Germinal center (tissue), 1 donor: ENCODE results near the gene NOXO1.
A peak's percentile ranks its signal among the peaks of the same experiment; 100 is the strongest.

Source experiments
- DNase-seq: peaks from one replicate; pipeline ENCODE4 v3.0.0; 2012; ENCODE audit warnings: mixed read lengths, low spot score

The NOXO1 gene

DNA sequence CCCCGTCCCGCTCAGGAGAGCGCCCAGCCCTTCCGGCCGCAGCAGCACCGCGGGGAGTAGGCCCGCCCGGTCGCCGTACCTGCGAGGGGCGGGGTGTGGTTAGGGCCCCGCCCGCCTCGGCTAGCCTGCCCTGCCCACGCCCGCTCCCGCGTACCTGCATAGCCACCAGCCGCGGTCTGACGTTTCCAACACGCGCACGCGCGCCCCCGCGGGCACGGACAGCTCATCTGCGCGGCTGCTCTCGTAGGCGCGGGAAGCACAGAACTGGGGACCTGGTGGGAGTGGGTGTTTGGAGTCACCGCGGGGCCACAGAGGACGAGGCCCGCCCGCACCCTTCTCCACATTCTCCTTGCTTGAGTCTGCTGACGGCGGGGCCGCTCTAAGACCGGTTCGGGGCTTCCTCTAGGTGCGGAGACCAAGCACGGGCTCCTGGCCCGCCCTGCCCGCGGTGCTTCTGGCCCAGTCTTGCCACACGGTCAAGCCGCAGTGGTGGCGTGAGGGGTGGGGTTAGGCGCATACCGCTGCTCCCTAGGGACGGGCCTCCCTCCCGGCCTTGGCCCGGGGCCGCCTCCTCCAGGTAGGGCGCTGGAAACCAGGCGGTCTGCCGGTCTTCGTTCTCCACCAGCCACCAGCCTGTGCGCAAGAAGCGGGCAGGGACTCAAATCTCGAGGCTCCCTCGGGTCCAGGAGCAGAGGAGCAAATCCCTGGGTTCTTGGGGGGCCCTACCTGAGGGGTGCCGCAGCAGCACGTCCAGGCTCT is 1.8 kb downstream of the NOXO1 start:
- no peak for DNase-seq

DNA sequence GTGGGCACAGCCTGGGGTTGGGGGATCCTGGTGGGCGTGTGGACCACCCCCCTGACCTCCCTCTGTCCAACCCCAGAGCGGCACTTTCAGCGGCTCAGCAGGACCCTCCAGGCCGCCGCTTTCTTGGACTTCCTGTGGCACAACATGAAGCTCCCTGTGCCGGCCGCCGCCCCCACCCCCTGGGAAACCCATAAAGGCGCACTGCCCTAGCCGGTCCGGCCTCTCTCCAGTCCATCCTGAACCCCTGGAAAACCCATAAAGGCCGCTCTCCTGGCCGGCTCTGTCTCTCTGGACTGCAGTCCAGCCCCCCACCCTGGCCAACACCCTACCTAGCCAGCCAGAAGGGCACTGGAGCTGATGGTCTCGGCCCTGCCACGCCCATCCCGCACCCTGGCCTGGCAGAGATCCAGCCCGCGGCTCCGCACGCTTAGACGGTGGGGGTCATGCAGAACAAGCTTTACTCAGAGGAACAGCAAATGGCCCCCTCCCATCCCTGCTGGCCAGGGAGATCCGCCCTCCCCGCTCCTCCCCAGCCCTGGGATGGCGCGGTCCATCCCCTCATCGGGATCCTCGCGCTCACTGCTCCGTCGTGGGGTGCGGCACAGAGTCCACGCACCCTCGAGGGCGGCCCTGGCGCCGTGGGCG is 2.7 kb downstream of the NOXO1 start:
- no peak for DNase-seq

DNA sequence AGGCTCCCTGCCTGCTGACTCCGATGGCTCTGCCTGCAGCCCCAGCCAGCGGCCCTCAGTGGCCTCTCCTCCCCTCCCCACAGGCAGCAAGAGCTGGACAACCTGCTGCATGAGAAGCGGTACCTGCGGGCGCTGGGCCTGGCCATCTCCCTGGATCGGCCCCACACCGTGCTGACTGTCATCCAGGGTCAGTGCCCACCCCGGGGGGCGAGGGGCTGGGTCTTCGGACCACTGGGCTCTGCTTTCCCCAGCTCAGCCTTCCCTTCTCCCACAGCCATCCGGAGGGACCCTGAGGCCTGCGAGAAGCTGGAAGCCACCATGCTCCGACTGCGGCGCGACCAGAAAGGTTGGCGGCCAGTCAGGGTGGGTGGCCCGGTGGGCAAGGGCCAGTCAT is 3.4 kb downstream of the NOXO1 start:
- DNase-seq: no peak

DNA sequence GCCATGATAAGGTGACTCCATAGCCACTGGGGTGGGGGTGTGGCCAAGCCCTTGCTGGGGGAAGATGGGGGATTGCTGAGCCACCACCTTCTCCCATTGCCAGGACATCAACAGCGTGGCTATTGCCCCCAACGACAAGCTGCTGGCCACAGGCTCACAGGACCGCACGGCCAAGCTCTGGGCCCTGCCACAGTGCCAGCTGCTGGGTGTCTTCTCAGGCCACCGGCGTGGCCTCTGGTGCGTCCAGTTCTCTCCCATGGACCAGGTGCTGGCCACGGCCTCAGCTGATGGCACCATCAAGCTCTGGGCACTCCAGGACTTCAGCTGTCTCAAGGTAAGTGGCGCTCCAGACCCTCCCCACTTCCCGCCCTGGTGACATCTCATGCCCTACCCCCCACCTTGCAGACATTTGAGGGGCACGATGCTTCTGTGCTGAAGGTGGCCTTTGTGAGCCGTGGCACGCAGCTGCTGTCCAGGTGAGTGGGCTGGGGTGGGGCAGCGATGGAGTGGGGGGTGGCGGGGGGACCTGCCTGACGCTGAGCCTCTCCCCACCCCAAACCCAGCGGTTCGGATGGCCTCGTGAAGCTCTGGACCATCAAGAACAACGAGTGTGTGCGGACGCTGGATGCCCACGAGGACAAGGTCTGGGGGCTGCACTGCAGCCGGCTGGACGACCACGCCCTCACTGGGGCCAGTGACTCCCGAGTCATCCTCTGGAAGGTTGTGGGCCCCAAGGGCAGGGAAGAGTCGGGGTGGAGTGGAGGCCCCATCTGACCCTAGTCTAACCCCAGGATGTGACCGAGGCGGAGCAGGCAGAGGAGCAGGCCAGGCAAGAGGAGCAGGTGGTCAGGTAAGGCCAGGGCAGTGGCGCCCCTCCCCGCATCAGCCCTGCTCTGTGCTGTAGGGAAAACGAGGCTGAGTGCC is 4.1 kb downstream of the NOXO1 start:
- no peak for DNase-seq

DNA sequence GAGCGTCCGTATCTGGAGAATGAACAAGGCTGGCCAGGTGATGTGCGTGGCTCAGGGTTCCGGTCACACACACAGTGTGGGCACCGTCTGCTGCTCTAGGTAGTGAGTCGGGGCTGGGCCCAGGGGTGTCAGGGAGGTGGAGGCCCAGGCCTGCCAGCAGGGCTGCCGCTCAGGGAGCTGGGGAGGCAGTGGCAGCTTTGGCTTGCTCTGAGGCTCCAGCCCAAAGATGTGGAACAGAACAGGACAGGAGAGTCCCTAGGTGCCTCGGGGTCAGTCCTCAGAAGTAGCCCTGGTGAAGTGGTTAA is 5.1 kb downstream of the NOXO1 start:
- DNase-seq: no peak

DNA sequence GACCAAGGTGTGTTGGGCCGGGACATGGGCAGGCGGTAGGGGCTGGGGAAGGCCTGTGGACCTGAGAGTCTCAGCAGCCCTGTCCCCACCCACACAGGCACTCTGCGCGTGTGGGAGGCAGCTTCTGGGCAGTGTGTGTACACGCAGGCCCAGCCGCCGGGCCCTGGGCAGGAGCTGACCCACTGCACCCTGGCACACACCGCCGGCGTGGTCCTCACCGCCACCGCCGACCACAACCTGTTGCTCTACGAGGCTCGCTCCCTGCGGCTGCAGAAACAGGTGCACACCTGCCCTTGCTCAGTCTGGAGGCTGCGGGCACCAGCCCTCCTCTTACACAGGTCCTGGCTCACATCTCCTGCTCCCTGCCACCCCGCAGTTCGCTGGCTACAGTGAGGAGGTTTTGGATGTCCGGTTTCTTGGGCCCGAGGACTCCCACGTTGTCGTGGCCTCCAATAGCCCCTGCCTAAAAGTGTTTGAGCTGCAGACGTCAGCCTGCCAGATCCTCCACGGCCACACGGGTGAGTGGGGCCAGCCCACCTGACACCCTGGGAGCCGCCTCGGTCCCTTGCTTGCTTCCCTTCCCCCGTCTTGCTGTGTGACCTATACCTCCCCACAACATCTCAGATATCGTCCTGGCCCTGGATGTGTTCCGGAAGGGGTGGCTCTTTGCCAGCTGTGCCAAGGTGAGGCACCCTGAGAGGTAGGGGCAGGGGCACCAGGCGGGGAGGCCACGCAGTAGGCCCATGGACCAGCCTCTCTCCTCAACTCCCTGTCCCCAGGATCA is 5.6 kb downstream of the NOXO1 start:
- DNase-seq: no peak

DNA sequence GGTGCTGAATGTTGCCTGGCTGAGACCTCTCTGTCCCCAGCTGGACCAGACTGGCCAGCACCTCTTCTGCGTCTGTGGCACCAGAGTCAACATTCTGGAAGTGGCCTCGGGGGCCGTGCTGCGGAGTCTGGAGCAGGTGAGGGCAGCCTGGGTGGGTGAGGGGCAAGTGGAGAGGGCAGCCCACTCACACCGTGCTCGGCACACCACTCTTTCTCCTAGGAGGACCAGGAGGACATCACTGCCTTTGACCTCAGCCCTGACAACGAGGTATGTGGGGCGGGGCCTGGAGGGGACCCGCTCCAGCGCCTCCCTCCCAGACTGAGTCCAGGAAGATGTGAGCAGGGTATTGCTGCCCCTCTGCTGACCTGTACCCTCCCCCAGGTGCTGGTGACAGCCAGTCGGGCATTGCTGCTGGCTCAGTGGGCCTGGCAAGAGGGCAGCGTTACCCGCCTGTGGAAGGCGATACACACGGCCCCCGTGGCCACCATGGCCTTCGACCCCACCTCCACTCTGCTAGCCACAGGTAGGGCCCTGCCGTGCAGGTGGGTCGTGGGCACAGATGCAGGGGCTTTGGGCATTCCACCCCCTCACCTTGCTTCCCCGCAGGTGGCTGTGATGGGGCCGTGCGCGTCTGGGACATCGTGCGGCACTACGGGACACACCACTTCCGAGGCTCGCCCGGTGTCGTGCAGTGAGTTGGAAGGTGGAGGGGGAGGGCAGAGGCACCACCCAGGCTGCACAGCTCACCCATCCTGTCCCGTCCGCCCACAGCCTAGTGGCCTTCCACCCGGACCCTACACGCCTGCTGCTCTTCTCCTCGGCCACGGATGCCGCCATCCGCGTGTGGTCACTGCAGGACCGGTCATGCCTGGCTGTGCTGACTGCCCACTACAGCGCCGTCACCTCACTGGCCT is 6.9 kb downstream of the NOXO1 start:
- DNase-seq: no peak

DNA sequence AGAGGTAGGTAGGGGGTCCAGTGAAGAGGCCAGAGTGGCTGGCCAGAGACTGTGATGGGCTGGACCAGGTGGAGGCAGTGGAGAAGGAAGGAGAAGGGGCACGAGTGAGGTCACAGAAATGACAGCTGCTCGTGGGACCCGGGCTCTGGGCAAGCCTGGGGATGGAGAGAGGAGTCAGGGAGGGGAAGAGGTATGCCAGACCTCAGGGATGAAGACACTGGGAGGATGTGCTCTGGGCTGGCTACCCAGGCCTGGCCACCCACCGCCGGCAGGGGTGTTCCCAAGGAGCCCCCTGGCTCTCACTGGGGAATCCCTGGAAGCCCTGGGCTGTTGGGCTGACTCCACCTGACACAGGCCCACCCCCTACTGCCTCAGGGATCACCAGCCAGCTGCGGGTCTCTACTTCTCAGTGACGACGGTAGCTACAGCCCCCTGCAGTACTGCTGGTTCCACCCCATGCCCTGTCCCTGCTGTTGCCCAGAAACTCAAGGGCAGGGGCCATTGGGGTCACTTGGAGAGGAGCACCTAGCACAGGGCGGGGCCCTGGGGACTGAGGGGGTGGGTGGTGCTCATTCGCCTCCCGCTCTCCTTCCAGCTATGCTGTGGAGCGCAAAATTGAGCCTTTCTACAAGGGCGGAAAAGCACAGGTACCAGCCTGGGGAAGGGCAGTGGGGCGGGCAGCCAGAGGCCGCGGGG is 7.7 kb downstream of the NOXO1 start:
- no peak for DNase-seq

DNA sequence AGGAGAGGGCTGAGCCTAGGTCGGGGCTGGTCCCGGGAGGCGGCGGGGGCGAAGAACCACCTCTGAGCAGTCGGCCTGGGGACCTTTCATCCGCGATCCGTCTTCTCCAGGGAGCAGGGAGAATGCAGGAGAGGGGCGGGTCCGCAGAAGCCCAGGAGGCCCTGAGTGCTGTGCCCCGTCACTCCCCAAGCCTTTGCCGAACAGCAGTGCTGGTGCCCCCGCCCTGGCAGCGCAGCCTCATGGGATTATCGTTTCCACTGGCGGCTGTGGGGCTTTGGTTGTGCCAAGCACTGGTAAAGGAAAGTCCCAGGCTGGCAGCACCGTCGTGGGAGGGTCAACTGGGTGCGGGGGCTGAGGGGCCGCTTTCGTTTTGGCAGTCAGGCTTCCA is 8.8 kb downstream of the NOXO1 start:
- no peak for DNase-seq

DNA sequence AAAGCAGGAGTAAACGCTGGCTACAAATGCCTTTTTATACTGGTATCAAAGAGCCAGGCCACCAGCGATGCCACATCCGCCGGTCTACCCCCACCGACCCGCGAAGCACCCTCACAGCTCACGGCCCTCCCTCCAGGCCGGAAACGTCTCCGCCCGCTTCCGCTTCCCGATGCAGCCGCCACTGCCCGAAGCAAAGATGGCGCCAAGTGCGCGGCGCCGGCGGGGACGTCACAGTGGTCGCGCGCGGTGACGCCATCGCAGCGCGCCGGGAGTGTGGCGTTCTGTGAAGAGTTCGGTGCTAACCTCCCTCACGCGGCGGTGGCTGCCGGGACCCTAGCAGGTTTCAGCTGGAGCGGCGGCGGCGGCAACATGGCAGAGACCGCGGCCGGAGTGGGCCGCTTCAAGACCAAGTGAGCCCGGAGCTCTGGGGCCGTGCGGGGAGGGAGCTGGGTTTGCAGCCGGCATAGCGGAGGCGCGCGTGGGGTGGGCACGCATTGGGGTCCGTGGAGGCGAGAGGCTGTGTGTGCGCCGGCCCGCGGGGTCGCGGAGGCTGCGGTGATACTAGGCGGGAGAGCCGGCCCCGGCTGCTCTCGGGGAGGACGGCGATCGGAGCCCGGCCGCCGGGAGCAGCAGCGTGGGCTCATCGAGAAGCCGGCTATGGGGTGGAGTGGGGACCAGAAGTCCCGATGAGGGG is 9.3 kb downstream of the NOXO1 start, which contains the start of gene TBL3:
TBL3 (plus strand) TSS at position 258 of the 694 bp plus-strand sequence; CDS start at position 370, 112 bp downstream.
- DNase-seq: peak; percentile 93

DNA sequence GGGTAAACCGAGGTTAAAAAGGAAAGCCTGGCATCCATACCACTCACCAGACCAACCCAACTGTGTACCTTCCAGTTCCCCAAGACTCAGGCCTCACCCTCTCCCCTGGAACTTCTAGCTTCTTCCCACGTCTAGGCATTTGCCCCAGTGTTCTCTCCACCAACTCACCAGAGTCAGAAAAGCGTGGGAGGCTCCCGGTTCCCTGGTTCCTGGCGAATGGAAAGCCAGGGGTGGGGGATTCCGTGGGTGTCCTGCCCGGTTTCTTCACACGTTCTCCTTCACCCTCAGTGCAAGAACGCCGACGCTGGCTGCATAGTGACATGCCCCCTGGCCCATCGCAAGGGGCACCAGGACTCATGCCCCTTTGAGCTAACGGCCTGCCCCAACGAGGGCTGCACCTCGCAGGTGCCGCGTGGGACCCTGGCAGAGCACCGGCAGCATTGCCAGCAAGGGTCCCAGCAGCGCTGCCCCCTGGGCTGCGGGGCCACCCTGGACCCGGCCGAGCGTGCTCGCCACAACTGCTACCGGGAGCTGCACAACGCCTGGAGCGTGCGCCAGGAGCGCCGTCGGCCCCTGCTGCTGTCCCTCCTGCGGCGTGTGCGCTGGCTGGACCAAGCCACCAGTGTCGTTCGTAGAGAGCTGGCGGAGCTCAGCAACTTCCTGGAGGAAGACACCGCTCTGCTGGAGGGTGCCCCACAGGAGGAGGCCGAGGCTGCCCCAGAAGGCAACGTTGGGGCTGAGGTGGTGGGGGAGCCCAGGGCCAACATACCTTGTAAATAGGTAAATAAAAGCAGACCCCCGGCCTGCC is 12.9 kb downstream of the NOXO1 start:
- no peak for DNase-seq

DNA sequence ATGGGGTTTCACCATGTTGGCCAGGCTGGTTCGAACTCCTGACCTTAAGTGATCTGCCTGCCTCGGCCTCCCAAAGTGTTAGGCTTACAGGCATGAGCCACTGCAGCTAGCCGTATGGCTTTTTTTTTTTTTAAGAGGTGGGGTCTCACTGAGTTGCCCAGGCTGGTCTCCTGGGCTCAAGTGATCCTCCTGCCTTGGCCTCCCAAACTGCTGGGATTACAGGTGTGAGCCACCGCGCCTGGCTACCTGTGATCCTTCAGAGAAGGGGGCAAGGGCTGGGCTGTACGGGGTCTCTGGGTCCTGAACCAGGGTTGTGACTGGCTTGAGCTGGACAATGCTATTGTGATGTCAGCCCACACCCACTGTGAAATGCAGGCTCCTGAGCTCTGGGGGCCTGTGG is 14.8 kb downstream of the NOXO1 start, which contains the start of gene RNF151:
RNF151 (plus strand) TSS at position 397 of the 400 bp plus-strand sequence. CDS start 26 bp downstream, outside the sequence.
- DNase-seq: no peak

DNA sequence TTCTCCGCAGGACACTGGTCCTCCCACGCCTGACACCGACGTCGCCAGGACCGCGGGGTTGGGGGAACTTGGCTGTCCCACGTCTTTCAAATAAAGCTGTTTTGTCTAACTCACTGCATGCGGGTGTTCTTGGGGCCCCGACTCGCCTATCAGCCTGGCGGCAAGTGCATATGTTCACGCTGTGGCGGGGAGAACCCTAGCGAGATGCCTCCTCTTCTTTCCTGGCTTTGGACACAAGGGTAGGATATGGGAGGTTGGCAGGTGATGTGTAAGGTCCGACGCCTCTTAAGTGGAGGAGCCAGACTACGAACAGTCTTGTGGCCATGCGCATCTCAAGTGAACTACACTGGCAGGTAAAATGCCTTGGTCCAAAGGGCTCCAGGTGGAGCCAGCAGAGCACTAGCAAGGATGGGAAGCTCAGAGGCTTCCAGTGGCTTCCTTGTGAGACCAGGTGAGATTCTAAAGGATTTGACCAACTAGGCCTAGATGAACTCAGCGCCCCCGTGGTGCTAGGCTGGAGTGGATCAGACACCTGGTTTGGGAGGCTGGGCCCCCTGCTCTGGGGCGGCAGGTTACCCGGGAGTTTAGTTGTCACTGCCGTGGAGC is 15.8 kb downstream of the NOXO1 start:
- no peak for DNase-seq

DNA sequence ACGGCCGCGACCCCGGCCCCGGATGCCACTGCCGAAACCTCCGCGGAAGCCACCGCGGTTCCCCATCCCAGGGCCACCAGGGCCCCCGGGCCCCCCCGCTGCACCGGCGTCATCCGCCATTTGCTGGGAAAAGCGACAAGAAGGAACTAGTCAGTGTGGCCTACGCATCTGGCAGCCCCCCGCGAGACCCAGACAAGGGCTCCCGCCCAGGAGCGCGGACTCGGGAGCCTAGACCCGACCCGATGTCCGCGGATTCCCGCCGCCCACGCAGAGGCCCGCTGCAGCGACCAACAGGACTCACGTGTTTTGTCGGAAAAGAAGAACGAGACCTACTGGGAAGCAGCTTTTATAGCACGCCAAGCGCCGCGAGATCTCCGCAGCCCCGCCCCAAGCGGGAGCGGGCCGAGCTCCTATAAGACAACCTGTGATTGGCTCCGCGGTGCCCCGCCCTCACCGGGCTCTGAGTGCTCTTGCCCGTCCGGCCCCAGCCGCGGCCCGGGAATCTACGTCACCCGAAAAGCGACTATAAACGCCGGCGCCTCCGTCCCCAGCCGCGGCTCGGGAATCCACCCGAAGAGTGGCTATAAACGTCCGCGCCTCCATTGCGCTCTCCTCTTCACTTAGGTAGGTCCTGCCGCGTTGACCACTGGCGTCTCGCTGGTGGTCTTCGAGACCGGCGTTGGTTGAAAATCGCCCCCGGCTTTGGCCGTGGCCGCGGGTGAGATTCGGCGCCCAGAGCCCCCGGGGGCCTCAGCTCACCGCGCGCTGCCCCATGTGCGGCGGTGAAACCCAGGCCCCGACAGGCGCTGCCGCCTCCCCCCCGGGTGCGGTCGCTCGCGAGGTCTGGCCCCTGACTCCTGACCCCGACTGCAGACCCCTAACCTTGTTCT is 16.5 kb downstream of the NOXO1 start, which contains the start of gene RPS2:
RPS2 (minus strand) TSS at position 321 of the 890 bp plus-strand sequence; CDS start at position 120, 201 bp downstream.
- DNase-seq: peak; percentile 99

DNA sequence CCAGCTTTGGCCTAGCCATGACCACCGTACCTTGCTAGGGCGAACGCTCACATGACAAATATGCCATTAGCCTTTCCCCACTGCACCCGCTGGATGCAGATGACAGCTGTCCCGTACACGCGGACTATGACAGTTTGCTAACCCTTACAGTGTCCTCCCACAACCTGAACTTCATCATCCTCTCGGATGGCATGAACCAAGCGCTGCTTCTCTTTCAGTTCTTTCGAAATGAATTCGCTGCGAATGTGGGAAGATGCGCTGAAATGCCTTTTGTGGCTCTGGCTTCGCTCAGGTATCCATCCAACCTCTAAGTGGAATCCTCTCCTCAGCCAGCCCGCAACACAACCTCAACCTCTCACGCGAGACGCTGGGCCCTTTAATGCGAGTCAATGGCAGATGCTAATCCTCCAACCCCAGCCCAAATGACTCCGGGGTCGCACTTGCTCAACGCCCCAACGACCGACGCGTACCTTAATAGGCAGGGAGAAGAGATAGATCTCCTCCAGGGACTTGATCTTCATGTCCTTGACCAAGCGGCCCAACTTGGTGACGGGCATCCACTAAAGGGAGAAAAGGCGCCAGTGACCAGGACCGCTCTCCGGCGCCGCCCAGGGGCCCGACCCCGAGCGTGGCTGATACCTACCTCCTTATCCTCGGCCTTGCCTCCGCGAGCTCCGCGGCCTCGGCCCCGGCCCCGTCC is 17.3 kb downstream of the NOXO1 start:
- DNase-seq: no peak
